IPS-18c (cell line): ENCODE results near the gene GPATCH8.

Experiments used
- H3K4me3 ChIP-seq: 2 replicates; pipeline ENCODE4 v1.7.0; 2013; ENCODE audit warnings: low read depth, mild to moderate bottlenecking, low read length, moderate library complexity; ENCODE audit not compliant: insufficient read depth
- H3K9me3 ChIP-seq: one replicate; pipeline ENCODE4 v1.6.1; 2013; ENCODE audit warnings: mild to moderate bottlenecking, low read length, moderate library complexity; ENCODE audit not compliant: control insufficient read depth, insufficient read depth

GPATCH8 gene

DNA sequence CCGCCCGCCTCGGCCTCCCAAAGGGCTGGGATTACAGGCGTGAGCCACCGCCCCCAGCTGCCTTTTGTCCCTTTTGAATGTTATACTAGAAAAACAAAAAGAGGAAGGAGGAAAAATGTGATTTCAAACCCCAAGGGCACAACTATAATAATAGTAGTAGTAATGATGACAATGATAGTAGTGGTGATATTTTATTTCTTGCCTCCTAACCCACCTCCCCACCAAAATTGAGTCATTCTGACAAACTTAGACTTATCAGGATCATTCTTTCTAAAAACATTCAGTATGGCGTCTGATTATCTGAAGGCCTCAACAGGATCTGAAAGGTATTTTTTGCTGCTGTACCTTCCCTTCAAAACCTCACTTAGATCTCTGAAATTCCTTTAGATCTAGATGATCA is 13.6 kb downstream of the GPATCH8 start:
- Histone ChIP-seq H3K9me3 (no peaks in the 10 kb centered on the region), H3K4me3 (no peak overlapping the region)

GRCh38 chr17:44487170-44487569 is 16.0 kb downstream of the GPATCH8 start:
- H3K9me3 ChIP-seq, result no peaks in the 10 kb centered on the region
- H3K4me3 ChIP-seq, result no peak overlapping the region

DNA sequence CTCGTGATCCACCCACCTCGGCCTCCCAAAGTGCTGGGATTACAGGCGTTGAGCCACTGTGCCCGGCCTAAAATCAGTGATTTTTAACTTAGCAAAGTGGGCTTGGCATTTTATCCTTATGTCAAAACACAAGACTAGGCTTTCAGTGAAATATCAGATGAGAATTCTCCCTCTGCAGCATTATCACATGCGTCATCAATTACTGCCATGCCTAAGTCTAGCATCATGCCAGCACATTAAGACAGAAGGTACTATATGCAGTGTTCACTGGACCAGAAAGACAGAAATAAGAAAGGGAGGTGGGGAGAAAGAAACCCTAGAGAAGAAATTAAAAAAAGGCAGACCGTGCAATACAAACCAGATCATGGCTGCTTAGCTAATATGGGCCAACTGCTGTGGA is 29.8 kb downstream of the GPATCH8 start:
- Histone ChIP-seq H3K9me3 (no peaks in the 10 kb centered on the region), H3K4me3 (no peak overlapping the region)

DNA sequence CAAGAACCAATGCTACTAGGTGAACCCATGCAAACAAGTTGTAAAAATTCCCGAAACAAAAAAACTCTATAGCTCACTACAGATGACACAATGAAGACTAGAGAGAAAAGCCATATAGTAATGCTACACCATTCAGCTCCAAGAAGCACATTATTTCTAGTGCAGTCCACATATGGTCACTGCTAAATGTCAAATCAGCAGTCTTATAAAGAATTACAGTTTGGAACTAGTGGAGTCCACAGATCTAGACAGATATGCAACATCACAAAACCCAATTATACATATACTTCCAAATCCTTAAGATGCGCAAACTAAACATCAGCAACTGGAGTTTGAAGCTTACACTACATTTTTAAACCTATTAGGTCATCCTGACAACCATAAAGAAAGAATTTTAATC is 33.5 kb downstream of the GPATCH8 start:
- Histone ChIP-seq H3K4me3 (no peak overlapping the region), H3K9me3 (no peaks in the 10 kb centered on the region)

DNA sequence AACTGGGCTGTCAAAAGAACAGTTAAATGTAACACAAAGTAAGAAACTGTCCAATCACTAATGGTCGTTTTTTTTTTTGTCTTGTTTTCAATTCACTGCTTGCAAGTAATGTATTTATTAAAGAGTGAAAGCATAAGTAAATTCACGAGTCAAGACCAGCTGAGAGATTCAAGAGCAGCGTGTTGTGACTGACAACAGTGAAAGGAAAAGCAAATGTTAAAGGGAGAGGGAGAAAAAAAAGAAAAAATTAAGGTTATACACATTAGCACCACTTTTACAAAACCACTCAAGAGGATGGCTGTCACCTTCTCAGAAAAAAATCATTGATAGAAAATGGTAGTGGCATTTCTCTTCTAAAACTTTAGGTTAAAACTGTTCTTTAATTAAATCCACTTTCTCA is 36.1 kb downstream of the GPATCH8 start:
- Histone ChIP-seq H3K9me3 (no peaks in the 10 kb centered on the region), H3K4me3 (no peak overlapping the region)

- no peak overlapping the region for H3K4me3 ChIP-seq
- no peaks in the 10 kb centered on the region for H3K9me3 ChIP-seq
Measured at GRCh38 chr17:44466339-44466738, 36.9 kb downstream of the GPATCH8 start.

DNA sequence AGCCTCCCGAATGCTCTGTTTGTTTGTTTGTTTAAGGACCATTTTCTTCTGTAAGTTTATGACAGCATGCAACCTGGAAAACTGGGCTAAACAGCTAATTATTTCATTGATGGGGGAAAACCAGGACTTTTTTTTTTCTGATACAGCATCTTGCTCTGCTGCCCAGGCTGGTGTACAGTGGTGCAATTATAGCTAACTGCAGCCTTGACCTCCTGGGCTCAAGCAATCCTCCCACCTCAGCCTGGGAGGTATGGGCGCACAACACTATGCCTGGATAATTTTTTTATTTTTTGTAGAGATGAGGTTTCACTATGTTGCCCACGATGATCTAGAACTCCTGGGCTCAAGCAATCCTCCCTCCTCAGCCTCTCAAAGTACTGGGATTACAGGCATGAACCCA is 37.3 kb downstream of the GPATCH8 start:
- no peaks in the 10 kb centered on the region for H3K9me3 ChIP-seq
- no peak overlapping the region for H3K4me3 ChIP-seq

GRCh38 chr17:44465276-44465675 is 37.9 kb downstream of the GPATCH8 start:
- H3K4me3 ChIP-seq, result no peak overlapping the region
- H3K9me3 ChIP-seq, result no peaks in the 10 kb centered on the region

DNA sequence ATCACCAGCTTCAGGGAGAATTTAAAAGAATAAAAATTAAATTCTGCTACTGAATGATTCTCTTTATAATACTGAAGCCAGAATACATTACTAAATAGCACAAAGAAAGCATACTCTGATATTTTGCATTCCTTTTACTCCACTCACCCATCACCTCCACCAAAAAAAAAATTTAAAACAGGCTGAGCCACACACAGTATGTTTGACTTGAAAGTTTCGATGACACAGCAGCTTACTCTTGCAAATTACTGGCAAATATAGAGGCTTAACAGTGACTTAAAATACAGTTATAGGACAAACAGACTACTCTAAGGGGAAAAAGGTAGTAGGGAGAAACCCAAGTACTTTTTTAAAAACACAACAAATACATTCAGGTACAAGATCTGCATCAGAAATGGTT is 39.2 kb downstream of the GPATCH8 start:
- H3K4me3 ChIP-seq, result no peak overlapping the region

GRCh38 chr17:44451832-44452231 is 51.4 kb downstream of the GPATCH8 start:
- no peak overlapping the region for H3K4me3 ChIP-seq
- no peaks in the 10 kb centered on the region for H3K9me3 ChIP-seq

More for the DNA sequence above, 39.2 kb downstream of the GPATCH8 start:
- no peaks in the 10 kb centered on the region for H3K9me3 ChIP-seq

GRCh38 chr17:44451016-44451627 is 52.1 kb downstream of the GPATCH8 start:
- Histone ChIP-seq H3K4me3 (no peak overlapping the region), H3K9me3 (no peaks in the 10 kb centered on the region)

DNA sequence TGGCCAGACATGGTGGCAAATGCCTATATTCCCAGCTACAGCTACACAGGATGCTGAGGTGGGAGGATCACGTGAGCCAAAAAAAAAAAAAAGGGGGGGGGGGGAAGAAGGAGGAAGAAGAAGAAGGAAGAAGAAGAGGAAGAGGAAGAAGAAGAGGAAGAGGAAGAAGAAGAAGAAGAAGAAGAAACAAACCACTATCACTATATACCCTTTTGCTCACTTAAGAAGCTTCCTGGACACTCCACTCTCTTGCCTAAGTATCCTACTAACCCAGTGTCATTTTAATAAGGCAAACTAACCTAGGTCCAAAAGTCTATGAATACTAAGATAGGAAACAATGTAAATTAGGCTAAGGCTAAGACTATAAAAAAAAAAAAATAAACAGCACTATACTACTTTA is 54.8 kb downstream of the GPATCH8 start:
- Histone ChIP-seq H3K4me3 (no peak overlapping the region), H3K9me3 (no peaks in the 10 kb centered on the region)

DNA sequence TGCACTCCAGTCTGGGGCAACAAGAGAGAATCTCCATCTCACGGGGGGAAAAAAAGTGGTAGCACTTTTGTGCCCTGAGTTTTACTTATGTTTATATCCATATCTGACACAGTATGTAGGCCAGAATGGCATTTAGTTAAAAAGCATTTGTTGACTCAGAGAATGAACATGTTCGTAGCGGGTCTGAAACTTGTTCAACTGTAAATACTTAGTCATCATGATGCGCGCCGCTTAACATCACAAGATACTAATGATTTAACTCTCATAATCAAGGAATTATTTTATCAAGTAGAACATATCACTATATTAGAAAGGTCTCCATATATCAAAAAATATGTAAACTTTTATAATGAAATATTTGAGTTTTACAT is 58.5 kb downstream of the GPATCH8 start:
- H3K4me3 ChIP-seq, result no peak overlapping the region

DNA sequence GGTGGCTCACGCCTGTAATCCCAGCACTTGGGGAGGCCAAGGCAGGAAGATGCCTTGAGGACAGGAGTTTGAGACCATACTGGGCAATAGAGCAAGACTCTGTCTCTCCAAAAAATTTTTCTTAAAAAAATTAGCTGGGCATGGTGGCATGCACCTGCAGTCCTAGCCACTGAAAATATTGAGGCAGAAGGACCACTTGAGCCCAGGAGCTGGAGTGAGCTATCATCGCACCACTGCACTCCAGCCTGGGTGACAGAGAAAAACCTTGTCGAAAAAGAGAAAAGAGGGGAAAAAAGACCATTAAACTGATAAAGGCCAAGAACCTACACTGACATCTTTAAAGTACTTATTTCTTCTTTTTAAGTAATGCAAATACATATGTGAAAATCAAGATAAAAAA is 60.4 kb downstream of the GPATCH8 start:
- H3K9me3 ChIP-seq, result no peaks in the 10 kb centered on the region

More for the DNA sequence above, 58.5 kb downstream of the GPATCH8 start:
- H3K9me3 ChIP-seq, result no peaks in the 10 kb centered on the region

GRCh38 chr17:44439168-44439567 is 64.0 kb downstream of the GPATCH8 start:
- Histone ChIP-seq H3K9me3 (no peaks in the 10 kb centered on the region), H3K4me3 (no peak overlapping the region)

More for the DNA sequence above, 60.4 kb downstream of the GPATCH8 start:
- H3K4me3 ChIP-seq, result no peak overlapping the region

DNA sequence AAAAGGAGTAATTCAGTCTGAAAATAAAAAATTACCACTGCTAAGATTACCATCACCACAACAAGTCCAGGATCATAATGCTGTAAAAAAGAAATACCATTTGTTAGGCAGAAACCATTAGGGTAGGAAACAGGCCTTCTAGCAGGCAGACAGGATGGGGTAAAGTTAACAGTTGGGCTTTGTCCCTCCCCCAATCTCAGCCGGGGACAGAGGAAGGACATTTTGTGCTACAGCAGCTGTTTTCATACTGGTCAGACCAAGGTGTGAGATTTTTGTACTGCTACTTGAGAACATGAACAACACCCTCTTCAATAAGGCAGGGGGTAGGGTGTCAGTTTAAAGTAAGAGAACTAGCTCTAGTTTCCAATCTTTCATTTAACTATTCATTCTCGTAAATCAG is 64.6 kb downstream of the GPATCH8 start:
- H3K9me3 ChIP-seq, result no peaks in the 10 kb centered on the region
- H3K4me3 ChIP-seq, result no peak overlapping the region

DNA sequence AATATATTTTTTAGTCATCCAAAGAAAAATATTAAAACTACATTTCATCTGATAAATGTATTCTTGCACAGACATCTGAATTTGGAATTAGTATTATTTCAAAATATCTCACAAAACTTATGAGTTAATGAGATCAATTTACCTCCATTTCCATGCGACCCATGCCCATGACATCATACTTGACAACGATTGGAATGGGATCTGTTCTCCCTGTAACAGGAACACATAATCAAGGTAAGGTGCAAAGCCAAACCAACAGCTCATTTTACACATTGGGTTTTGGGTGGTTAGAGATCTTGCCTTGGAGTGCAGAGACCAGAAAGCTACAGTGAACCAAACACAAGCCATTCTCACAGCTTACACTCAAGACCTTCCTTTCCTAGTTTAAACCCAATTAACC is 66.9 kb downstream of the GPATCH8 start:
- no peaks in the 10 kb centered on the region for H3K9me3 ChIP-seq
- H3K4me3 ChIP-seq, result no peak overlapping the region

DNA sequence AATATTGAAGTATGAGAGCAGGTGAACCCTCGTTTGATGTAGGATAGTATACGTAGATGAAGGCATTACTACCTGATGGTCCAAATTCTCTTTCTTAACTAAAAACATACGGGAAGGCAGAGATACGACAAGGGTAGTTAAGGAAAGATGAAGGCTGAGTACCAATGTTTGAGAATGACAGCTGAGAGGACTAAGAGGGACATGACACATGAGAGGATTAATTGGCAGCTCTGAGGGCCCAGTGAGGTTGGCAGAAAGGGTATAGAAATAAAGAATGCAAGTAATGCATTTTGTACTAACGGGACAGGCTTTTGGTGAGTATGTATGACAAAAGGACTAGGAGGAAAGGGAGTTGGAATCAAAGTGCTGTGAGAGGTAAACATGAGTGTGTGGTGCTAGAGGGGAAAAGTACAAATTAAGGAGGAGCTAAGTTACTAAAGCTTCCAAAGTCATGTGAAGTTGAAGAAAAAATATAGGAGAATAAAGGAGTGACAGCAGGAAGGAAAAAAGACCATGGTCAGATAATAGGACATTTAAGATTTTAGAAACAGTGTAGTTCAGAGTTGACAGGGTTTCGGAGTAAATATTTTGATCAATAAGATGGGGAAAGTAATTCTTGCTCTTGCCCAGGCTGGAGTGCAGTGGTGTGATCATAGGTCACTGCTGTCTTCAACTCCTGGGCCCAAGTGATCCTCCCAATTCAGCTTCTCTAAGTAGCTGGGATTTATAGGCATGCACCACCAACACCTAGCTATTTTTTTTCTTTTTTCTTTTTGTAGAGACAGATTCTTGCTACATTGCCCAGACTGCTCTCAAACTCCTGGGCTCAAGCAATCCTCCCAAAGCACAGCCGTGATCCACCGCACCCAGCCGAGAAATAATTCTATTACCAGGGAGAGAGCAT is 70.7 kb downstream of the GPATCH8 start:
- H3K4me3 ChIP-seq, result no peak overlapping the region
- no peaks in the 10 kb centered on the region for H3K9me3 ChIP-seq
